GM12891 (cell line): ENCODE data around the gene PTPRN2.

Source experiments
- PAX5 ChIP-seq: IDR thresholded peaks from 2 replicates; pipeline ENCODE4 v1.6.1; 2011; ENCODE audit warnings: low read length, moderate library complexity, mild to moderate bottlenecking; ENCODE audit not compliant: insufficient read depth, severe bottlenecking
- POLR2A ChIP-seq: IDR thresholded peaks from 2 replicates; pipeline ENCODE4 v1.6.1; 2011; ENCODE audit warnings: low read depth, low read length, control low read depth
- POLR2AphosphoS5 ChIP-seq: IDR thresholded peaks from 2 replicates; pipeline ENCODE4 v1.6.1; 2011; ENCODE audit warnings: low read depth, low read length, control low read depth

- TF ChIP-seq POLR2A (no peak), POLR2AphosphoS5 (no peak), PAX5 (no peak)
Observed at GRCh38 chr7:157557263-157557662, 1030.4 kb downstream of the PTPRN2 start.
